ENCODE measurements around the gene FAM229B.

Gene FAM229B

DNA sequence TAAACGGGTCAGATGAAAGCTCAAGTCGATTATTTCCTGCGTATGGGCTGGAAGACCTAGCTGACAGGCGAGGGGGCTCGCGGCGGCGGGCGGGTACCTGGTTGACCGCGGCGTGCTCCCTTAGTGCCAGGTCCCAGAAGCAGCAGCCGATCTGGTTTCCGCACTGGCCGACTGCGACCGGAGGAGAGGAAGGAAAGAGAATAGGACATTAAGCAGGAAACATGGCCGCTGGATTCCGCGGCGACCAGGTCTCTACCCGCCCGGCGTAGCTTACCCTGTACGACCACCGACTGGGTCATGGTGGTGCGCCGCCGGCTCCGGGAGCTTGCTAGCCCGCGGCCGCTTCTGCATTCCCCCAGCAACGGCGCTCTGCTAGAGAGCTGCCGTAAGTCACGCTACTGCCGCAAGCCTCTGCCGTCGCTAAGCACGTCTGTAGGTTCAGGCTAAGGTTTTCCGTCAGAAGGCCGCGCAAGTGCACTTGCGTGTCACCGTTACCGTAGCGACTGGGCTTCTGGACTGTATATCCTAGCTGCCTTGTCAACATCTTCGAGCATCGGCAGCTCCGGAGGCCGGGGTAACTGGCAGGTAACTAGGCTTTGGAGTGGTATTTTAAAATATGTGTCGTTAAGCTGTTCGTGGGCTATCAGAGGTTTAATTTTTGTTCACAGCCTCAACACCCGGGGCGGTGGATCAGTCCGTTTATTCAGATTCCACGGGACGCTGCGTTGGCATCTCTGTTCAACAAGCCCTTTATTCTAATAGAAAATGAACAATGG is at the start of gene FAM229B, which contains the start of gene TUBE1:
Gene FAM229B (plus strand): TSS at position 456 of the 776 bp plus-strand sequence. CDS start 11,693 bp downstream, outside the sequence.
Gene TUBE1 (minus strand): TSS at position 347 of the 776 bp plus-strand sequence. CDS start 48 bp downstream, at position 299.
- peak within 1 kb of the TSS; percentile 71 to 75 for H3K9ac ChIP-seq (ENCODE audit: low read depth in 1 of 2, low read length in 2 of 2)
- peak within 1 kb of the TSS; percentile 80 to 94 for H3K4me3 ChIP-seq (ENCODE audit: low read length in 2 of 2)
- H3K4me1 ChIP-seq (ENCODE audit: control insufficient read depth in 2 of 2, insufficient read depth in 2 of 2, low read length in 2 of 2), result peaks cover 3% of the 10 kb centered on the region in 2 donors
- H3K27me3 ChIP-seq (ENCODE audit: control insufficient read depth in 2 of 2, insufficient read depth in 2 of 2, low read length in 2 of 2), result no peaks in the 10 kb centered on the region
- H3K36me3 ChIP-seq (ENCODE audit: control insufficient read depth in 2 of 2, insufficient read depth in 2 of 2, low read length in 2 of 2), result no peaks in the 10 kb centered on the region
- no peaks in the 10 kb centered on the region for H3K9me3 ChIP-seq (ENCODE audit: control insufficient read depth in 2 of 2, low read length in 2 of 2)
- H3K27ac ChIP-seq (ENCODE audit: low read depth in 2 of 2, low read length in 2 of 2), result peak within 1 kb of the TSS; percentile 68 to 74

GRCh38 chr6:112037783-112038216 is 49.6 kb upstream of the FAM229B start:
- no peak overlapping the region for H3K4me3 ChIP-seq (ENCODE audit: low read length in 2 of 2)
- no peaks in the 10 kb centered on the region for H3K36me3 ChIP-seq (ENCODE audit: control insufficient read depth in 2 of 2, insufficient read depth in 2 of 2, low read length in 2 of 2)
- no peak overlapping the region for H3K9ac ChIP-seq (ENCODE audit: low read depth in 1 of 2, low read length in 2 of 2)
- no peaks in the 10 kb centered on the region for H3K27me3 ChIP-seq (ENCODE audit: control insufficient read depth in 2 of 2, insufficient read depth in 2 of 2, low read length in 2 of 2)
- H3K9me3 ChIP-seq (ENCODE audit: control insufficient read depth in 2 of 2, low read length in 2 of 2), result no peaks in the 10 kb centered on the region
- peak overlapping the region in 1 of 2 donors; percentile 20 for H3K27ac ChIP-seq (ENCODE audit: low read depth in 2 of 2, low read length in 2 of 2)
- peaks cover 0 to 4% of the 10 kb centered on the region in 2 donors for H3K4me1 ChIP-seq (ENCODE audit: control insufficient read depth in 2 of 2, insufficient read depth in 2 of 2, low read length in 2 of 2)

- Histone ChIP-seq H3K4me3 (ENCODE audit: low read length in 2 of 2) (no peak overlapping the region), H3K27ac (ENCODE audit: low read depth in 2 of 2, low read length in 2 of 2) (peak overlapping the region in 1 of 2 donors; percentile 20), H3K9me3 (ENCODE audit: control insufficient read depth in 2 of 2, low read length in 2 of 2) (no peaks in the 10 kb centered on the region), H3K36me3 (ENCODE audit: control insufficient read depth in 2 of 2, insufficient read depth in 2 of 2, low read length in 2 of 2) (no peaks in the 10 kb centered on the region), H3K9ac (ENCODE audit: low read depth in 1 of 2, low read length in 2 of 2) (no peak overlapping the region), H3K4me1 (ENCODE audit: control insufficient read depth in 2 of 2, insufficient read depth in 2 of 2, low read length in 2 of 2) (peaks cover 0 to 4% of the 10 kb centered on the region in 2 donors), H3K27me3 (ENCODE audit: control insufficient read depth in 2 of 2, insufficient read depth in 2 of 2, low read length in 2 of 2) (no peaks in the 10 kb centered on the region)
Measured at GRCh38 chr6:112038268-112038667, 49.1 kb upstream of the FAM229B start.

GRCh38 chr6:112038756-112039430 is 48.5 kb upstream of the FAM229B start:
- no peaks in the 10 kb centered on the region for H3K9me3 ChIP-seq (ENCODE audit: control insufficient read depth in 2 of 2, low read length in 2 of 2)
- no peak overlapping the region for H3K4me3 ChIP-seq (ENCODE audit: low read length in 2 of 2)
- no peak overlapping the region for H3K27ac ChIP-seq (ENCODE audit: low read depth in 2 of 2, low read length in 2 of 2)
- H3K27me3 ChIP-seq (ENCODE audit: control insufficient read depth in 2 of 2, insufficient read depth in 2 of 2, low read length in 2 of 2), result no peaks in the 10 kb centered on the region
- no peak overlapping the region for H3K9ac ChIP-seq (ENCODE audit: low read depth in 1 of 2, low read length in 2 of 2)
- peaks cover 0 to 4% of the 10 kb centered on the region in 2 donors for H3K4me1 ChIP-seq (ENCODE audit: control insufficient read depth in 2 of 2, insufficient read depth in 2 of 2, low read length in 2 of 2)
- H3K36me3 ChIP-seq (ENCODE audit: control insufficient read depth in 2 of 2, insufficient read depth in 2 of 2, low read length in 2 of 2), result no peaks in the 10 kb centered on the region

DNA sequence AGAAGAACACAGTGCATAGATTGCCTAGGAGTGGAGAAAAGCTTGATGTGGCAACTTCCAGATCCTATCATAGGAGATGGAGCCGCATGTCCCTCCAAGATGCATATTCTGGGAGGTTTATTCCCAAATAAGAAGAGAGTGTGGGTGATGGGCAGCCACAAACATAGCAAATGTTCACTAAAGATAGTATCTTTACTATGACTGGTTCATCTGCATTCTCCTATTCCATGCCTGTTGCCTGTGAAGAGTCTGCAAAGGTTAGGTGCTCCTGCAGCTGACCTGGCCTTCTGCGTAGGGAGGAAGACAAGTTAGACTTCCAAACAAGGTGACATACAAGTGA is 48.0 kb upstream of the FAM229B start:
- peaks cover under 1 to 4% of the 10 kb centered on the region in 2 donors for H3K4me1 ChIP-seq (ENCODE audit: control insufficient read depth in 2 of 2, insufficient read depth in 2 of 2, low read length in 2 of 2)
- no peaks in the 10 kb centered on the region for H3K27me3 ChIP-seq (ENCODE audit: control insufficient read depth in 2 of 2, insufficient read depth in 2 of 2, low read length in 2 of 2)
- no peaks in the 10 kb centered on the region for H3K9me3 ChIP-seq (ENCODE audit: control insufficient read depth in 2 of 2, low read length in 2 of 2)
- no peak overlapping the region for H3K4me3 ChIP-seq (ENCODE audit: low read length in 2 of 2)
- H3K9ac ChIP-seq (ENCODE audit: low read depth in 1 of 2, low read length in 2 of 2), result no peak overlapping the region
- H3K36me3 ChIP-seq (ENCODE audit: control insufficient read depth in 2 of 2, insufficient read depth in 2 of 2, low read length in 2 of 2), result no peaks in the 10 kb centered on the region
- no peak overlapping the region for H3K27ac ChIP-seq (ENCODE audit: low read depth in 2 of 2, low read length in 2 of 2)

GRCh38 chr6:112040956-112041355 is 46.4 kb upstream of the FAM229B start:
- Histone ChIP-seq H3K27ac (ENCODE audit: low read depth in 2 of 2, low read length in 2 of 2) (no peak overlapping the region), H3K4me3 (ENCODE audit: low read length in 2 of 2) (no peak overlapping the region), H3K4me1 (ENCODE audit: control insufficient read depth in 2 of 2, insufficient read depth in 2 of 2, low read length in 2 of 2) (peaks cover 2 to 4% of the 10 kb centered on the region in 2 donors), H3K27me3 (ENCODE audit: control insufficient read depth in 2 of 2, insufficient read depth in 2 of 2, low read length in 2 of 2) (no peaks in the 10 kb centered on the region), H3K9me3 (ENCODE audit: control insufficient read depth in 2 of 2, low read length in 2 of 2) (no peaks in the 10 kb centered on the region), H3K9ac (ENCODE audit: low read depth in 1 of 2, low read length in 2 of 2) (no peak overlapping the region), H3K36me3 (ENCODE audit: control insufficient read depth in 2 of 2, insufficient read depth in 2 of 2, low read length in 2 of 2) (no peaks in the 10 kb centered on the region)

GRCh38 chr6:112041535-112041934 is 45.9 kb upstream of the FAM229B start:
- no peaks in the 10 kb centered on the region for H3K27me3 ChIP-seq (ENCODE audit: control insufficient read depth in 2 of 2, insufficient read depth in 2 of 2, low read length in 2 of 2)
- no peaks in the 10 kb centered on the region for H3K36me3 ChIP-seq (ENCODE audit: control insufficient read depth in 2 of 2, insufficient read depth in 2 of 2, low read length in 2 of 2)
- H3K4me1 ChIP-seq (ENCODE audit: control insufficient read depth in 2 of 2, insufficient read depth in 2 of 2, low read length in 2 of 2), result peaks cover 2 to 4% of the 10 kb centered on the region in 2 donors
- H3K9ac ChIP-seq (ENCODE audit: low read depth in 1 of 2, low read length in 2 of 2), result no peak overlapping the region
- no peaks in the 10 kb centered on the region for H3K9me3 ChIP-seq (ENCODE audit: control insufficient read depth in 2 of 2, low read length in 2 of 2)
- H3K27ac ChIP-seq (ENCODE audit: low read depth in 2 of 2, low read length in 2 of 2), result no peak overlapping the region
- H3K4me3 ChIP-seq (ENCODE audit: low read length in 2 of 2), result no peak overlapping the region

GRCh38 chr6:112043032-112044007 is 44.1 kb upstream of the FAM229B start:
- Histone ChIP-seq H3K9ac (ENCODE audit: low read depth in 1 of 2, low read length in 2 of 2) (peak overlapping the region; percentile 61 to 66), H3K36me3 (ENCODE audit: control insufficient read depth in 2 of 2, insufficient read depth in 2 of 2, low read length in 2 of 2) (no peaks in the 10 kb centered on the region), H3K4me3 (ENCODE audit: low read length in 2 of 2) (peak overlapping the region; percentile 80 to 85), H3K4me1 (ENCODE audit: control insufficient read depth in 2 of 2, insufficient read depth in 2 of 2, low read length in 2 of 2) (peaks cover 1 to 2% of the 10 kb centered on the region in 2 donors), H3K27me3 (ENCODE audit: control insufficient read depth in 2 of 2, insufficient read depth in 2 of 2, low read length in 2 of 2) (no peaks in the 10 kb centered on the region), H3K9me3 (ENCODE audit: control insufficient read depth in 2 of 2, low read length in 2 of 2) (no peaks in the 10 kb centered on the region), H3K27ac (ENCODE audit: low read depth in 2 of 2, low read length in 2 of 2) (peak overlapping the region; percentile 78 to 83)

DNA sequence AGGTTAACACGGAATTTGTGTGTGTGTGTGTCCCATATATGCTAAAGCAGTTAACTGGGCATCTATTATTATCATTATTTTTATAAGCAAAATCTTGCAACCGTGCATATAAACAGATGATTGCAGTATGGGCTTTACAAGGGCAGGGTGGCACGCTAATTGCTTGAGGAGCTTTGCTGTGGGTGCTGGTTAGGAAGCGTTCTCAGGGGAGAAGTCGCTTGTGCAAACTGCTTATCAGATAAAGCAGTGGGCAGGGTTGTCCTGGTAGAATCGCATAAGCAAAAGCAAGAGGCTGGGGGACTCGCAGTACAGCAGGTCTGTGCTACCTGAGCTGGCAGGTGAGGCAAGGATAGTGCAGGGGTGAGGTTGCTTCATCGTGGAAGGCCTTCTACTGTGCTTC is 43.2 kb upstream of the FAM229B start:
- no peaks in the 10 kb centered on the region for H3K27me3 ChIP-seq (ENCODE audit: control insufficient read depth in 2 of 2, insufficient read depth in 2 of 2, low read length in 2 of 2)
- H3K4me3 ChIP-seq (ENCODE audit: low read length in 2 of 2), result no peak overlapping the region
- H3K27ac ChIP-seq (ENCODE audit: low read depth in 2 of 2, low read length in 2 of 2), result no peak overlapping the region
- H3K9ac ChIP-seq (ENCODE audit: low read depth in 1 of 2, low read length in 2 of 2), result no peak overlapping the region
- peaks cover 0 to 2% of the 10 kb centered on the region in 2 donors for H3K4me1 ChIP-seq (ENCODE audit: control insufficient read depth in 2 of 2, insufficient read depth in 2 of 2, low read length in 2 of 2)
- no peaks in the 10 kb centered on the region for H3K36me3 ChIP-seq (ENCODE audit: control insufficient read depth in 2 of 2, insufficient read depth in 2 of 2, low read length in 2 of 2)
- H3K9me3 ChIP-seq (ENCODE audit: control insufficient read depth in 2 of 2, low read length in 2 of 2), result no peaks in the 10 kb centered on the region
